CD4-positive, alpha-beta memory T cell (primary cell): ENCODE results near the gene IGFBP6. TPM values are rescaled to one million over a fixed set of nuclear protein-coding genes. Genes with fewer than 3 reads are reported as not detected.

Source experiments
- microRNA-seq: library from miRNA; unstranded; fragments of <30 nt; microRNA quantifications from one replicate; pipeline ENCODE4 v1.2.0, GENCODE V29; 2021; ENCODE audit warnings: borderline replicate concordance, borderline number of aligned reads, borderline microRNAs expressed, mixed read lengths
- polyA plus RNA-seq, 2 donors: library from polyadenylated mRNA; unstranded; fragments of 300-500 nt; fragmentation: Illumina TruSeq; gene quantifications; one replicate each; pipeline ENCODE4 v1.2.3, GENCODE V29; 2021
- total RNA-seq, 2 experiments: library from RNA; stranded (reverse); gene quantifications; one replicate each; pipeline ENCODE4 v1.2.3, GENCODE V29; 2021

Gene IGFBP6
- total and polyA plus RNA-seq, 4 experiments from 2014 or later: 0.53 to 1.5 (median 0.61) TPM; not detected in 1

Small RNA genes within 50 kb of the gene (microRNA-seq; reads per million reads assigned to microRNA genes)
- gene MIR6757: not detected

Other genes with a start within 250 kb of the IGFBP6 start
- not detected for gene KRT78, start 248.7 kb upstream of the IGFBP6 start, total RNA-seq
- not detected for gene KRT78, start 248.7 kb upstream of the IGFBP6 start, polyA plus RNA-seq
- gene KRT8, start 192.6 kb upstream of the IGFBP6 start, total RNA-seq: under 1 TPM; 0.29 to 0.91 TPM
- gene KRT8, start 192.6 kb upstream of the IGFBP6 start, polyA plus RNA-seq: 1 to 10 TPM in 1 of 2 donors, under 1 TPM in 1; 0.36 to 1.1 TPM
- gene KRT18, start 148.5 kb upstream of the IGFBP6 start, total RNA-seq: 1 to 10 TPM; 7.4 TPM
- gene KRT18, start 148.5 kb upstream of the IGFBP6 start, polyA plus RNA-seq: 1 to 10 TPM; 4.2 to 6.2 TPM
- 100 to 1,000 TPM; 730 to 777 TPM for gene EIF4B, start 91.2 kb upstream of the IGFBP6 start, total RNA-seq
- 100 to 1,000 TPM in 1 of 2 donors, 10 to 100 TPM in 1; 74.2 to 117 TPM for gene EIF4B, start 91.2 kb upstream of the IGFBP6 start, polyA plus RNA-seq
- gene TNS2, start 47.6 kb upstream of the IGFBP6 start, total RNA-seq: 1 to 10 TPM; 6.3 to 7.2 TPM
- under 1 TPM; 0.27 to 0.45 TPM for gene TNS2, start 47.6 kb upstream of the IGFBP6 start, polyA plus RNA-seq
- 10 to 100 TPM; 54.3 to 59.3 TPM for gene SPRYD3, start 18.3 kb upstream of the IGFBP6 start, total RNA-seq
- gene SPRYD3, start 18.3 kb upstream of the IGFBP6 start, polyA plus RNA-seq: 10 to 100 TPM; 54.2 to 71.7 TPM
- under 1 TPM; 0.26 to 0.42 TPM for gene SOAT2, start 5.8 kb downstream of the IGFBP6 start, total RNA-seq
- gene SOAT2, start 5.8 kb downstream of the IGFBP6 start, polyA plus RNA-seq: under 1 TPM; 0.20 to 0.85 TPM
- 100 to 1,000 TPM; 109 to 113 TPM for gene ZNF740, start 83.1 kb downstream of the IGFBP6 start, total RNA-seq
- gene ZNF740, start 83.1 kb downstream of the IGFBP6 start, polyA plus RNA-seq: 1 to 10 TPM in 1 of 2 donors, under 1 TPM in 1; 0.90 to 3.5 TPM
- 10 to 100 TPM; 62.5 to 64.2 TPM for gene CSAD, start 83.3 kb downstream of the IGFBP6 start, total RNA-seq
- 1 to 10 TPM; 1.1 to 2.9 TPM for gene CSAD, start 83.3 kb downstream of the IGFBP6 start, polyA plus RNA-seq
- gene ITGB7, start 109.6 kb downstream of the IGFBP6 start, total RNA-seq: 100 to 1,000 TPM; 382 to 397 TPM
- gene ITGB7, start 109.6 kb downstream of the IGFBP6 start, polyA plus RNA-seq: 100 to 1,000 TPM; 271 to 374 TPM
- gene RARG, start 134.5 kb downstream of the IGFBP6 start, total RNA-seq: 10 to 100 TPM; 84.7 to 86.0 TPM
- gene RARG, start 134.5 kb downstream of the IGFBP6 start, polyA plus RNA-seq: 10 to 100 TPM; 13.2 to 25.1 TPM
- under 1 TPM; 0.20 to 0.55 TPM for gene ESPL1, start 170.6 kb downstream of the IGFBP6 start, total RNA-seq
- under 1 TPM in 1 of 2 donors, not detected in 1; 0.16 TPM for gene ESPL1, start 170.6 kb downstream of the IGFBP6 start, polyA plus RNA-seq
- 100 to 1,000 TPM; 717 to 718 TPM for gene PFDN5, start 197.9 kb downstream of the IGFBP6 start, total RNA-seq
- 1,000 to 10,000 TPM; 1,306 to 1,410 TPM for gene PFDN5, start 197.9 kb downstream of the IGFBP6 start, polyA plus RNA-seq
- gene MYG1, start 202.0 kb downstream of the IGFBP6 start, total RNA-seq: 10 to 100 TPM; 46.0 to 50.8 TPM
- 10 to 100 TPM; 62.4 to 78.2 TPM for gene MYG1, start 202.0 kb downstream of the IGFBP6 start, polyA plus RNA-seq
- gene AAAS, start 223.9 kb downstream of the IGFBP6 start, total RNA-seq: 10 to 100 TPM; 63.6 to 66.5 TPM
- 10 to 100 TPM; 32.5 to 47.8 TPM for gene AAAS, start 223.9 kb downstream of the IGFBP6 start, polyA plus RNA-seq
- not detected for gene SP7, start 238.7 kb downstream of the IGFBP6 start, total RNA-seq
- gene SP7, start 238.7 kb downstream of the IGFBP6 start, polyA plus RNA-seq: not detected